ENCODE data around the gene PITX1.

PITX1 gene

GRCh38 chr5:135051872-135052271, 17.8 kb upstream of the PITX1 start:
- Histone ChIP-seq H3K4me2 (ENCODE audit: low read length) (no peak overlapping the region; the same call in 1 of the 2 replicates), H3K79me2 (ENCODE audit: insufficient read depth, low read length) (no peaks in the 10 kb centered on the region), H3K27ac (ENCODE audit: low read depth, low read length, poor library complexity, severe bottlenecking) (peak overlapping the region; percentile 97), H3K36me3 (ENCODE audit: insufficient read depth, low read length) (no peaks in the 10 kb centered on the region), H3K9ac (ENCODE audit: low read length) (no peak overlapping the region; the same call in 1 of the 2 replicates), H3K27me3 (ENCODE audit: insufficient read depth, low read length) (no peaks in the 10 kb centered on the region), H3K9me3 (ENCODE audit: low read length) (no peaks in the 10 kb centered on the region), H3K4me1 (ENCODE audit: insufficient read depth, low read length, severe bottlenecking) (peaks cover 71% of the 10 kb centered on the region), H3K4me3 (ENCODE audit: low read depth, low read length, poor library complexity, severe bottlenecking) (no peak overlapping the region), H4K20me1 (ENCODE audit: insufficient read depth, low read length) (no peaks in the 10 kb centered on the region), H3K9me2 (ENCODE audit: low read depth, low read length) (no peaks in the 10 kb centered on the region), H2AFZ (ENCODE audit: low read length) (no peak overlapping the region), H3F3A (ENCODE audit: insufficient read depth, low read length) (no peaks in the 10 kb centered on the region)
- TF ChIP-seq CTCF (IDR thresholded peaks at IDR 0.05; ENCODE audit: low read length) (no peak), EZH2 (IDR thresholded peaks at IDR 0.05; ENCODE audit: borderline replicate concordance, low read length) (no peak)

GRCh38 chr5:135051399-135051798, 17.4 kb upstream of the PITX1 start:
- Histone ChIP-seq H3K4me3 (ENCODE audit: low read depth, low read length, poor library complexity, severe bottlenecking) (no peak overlapping the region), H3K9me2 (ENCODE audit: low read depth, low read length) (no peaks in the 10 kb centered on the region), H3K9me3 (ENCODE audit: low read length) (no peaks in the 10 kb centered on the region), H3K27me3 (ENCODE audit: insufficient read depth, low read length) (no peaks in the 10 kb centered on the region), H4K20me1 (ENCODE audit: insufficient read depth, low read length) (no peaks in the 10 kb centered on the region), H3K9ac (ENCODE audit: low read length) (no peak overlapping the region; the same call in 1 of the 2 replicates), H3K79me2 (ENCODE audit: insufficient read depth, low read length) (no peaks in the 10 kb centered on the region), H3K4me1 (ENCODE audit: insufficient read depth, low read length, severe bottlenecking) (peaks cover 75% of the 10 kb centered on the region), H2AFZ (ENCODE audit: low read length) (no peak overlapping the region), H3K4me2 (ENCODE audit: low read length) (no peak overlapping the region), H3F3A (ENCODE audit: insufficient read depth, low read length) (no peaks in the 10 kb centered on the region), H3K36me3 (ENCODE audit: insufficient read depth, low read length) (no peaks in the 10 kb centered on the region), H3K27ac (ENCODE audit: low read depth, low read length, poor library complexity, severe bottlenecking) (peak overlapping the region; percentile 97)
- TF ChIP-seq EZH2 (IDR thresholded peaks at IDR 0.05; ENCODE audit: borderline replicate concordance, low read length), result no peak
- TF ChIP-seq CTCF (IDR thresholded peaks at IDR 0.05; ENCODE audit: low read length), result no peak

GRCh38 chr5:135050244-135050767, 16.3 kb upstream of the PITX1 start:
- H3K9me3 ChIP-seq (ENCODE audit: low read length), result no peaks in the 10 kb centered on the region
- no peak for TF ChIP-seq CTCF (IDR thresholded peaks at IDR 0.05; ENCODE audit: low read length)
- H3K9ac ChIP-seq (ENCODE audit: low read length), result no peak overlapping the region
- H4K20me1 ChIP-seq (ENCODE audit: insufficient read depth, low read length), result no peaks in the 10 kb centered on the region
- H3F3A ChIP-seq (ENCODE audit: insufficient read depth, low read length), result no peaks in the 10 kb centered on the region
- peaks cover 77% of the 10 kb centered on the region for H3K4me1 ChIP-seq (ENCODE audit: insufficient read depth, low read length, severe bottlenecking)
- H2AFZ ChIP-seq (ENCODE audit: low read length), result no peak overlapping the region
- no peaks in the 10 kb centered on the region for H3K27me3 ChIP-seq (ENCODE audit: insufficient read depth, low read length)
- H3K4me2 ChIP-seq (ENCODE audit: low read length), result no peak overlapping the region
- H3K79me2 ChIP-seq (ENCODE audit: insufficient read depth, low read length), result no peaks in the 10 kb centered on the region
- H3K36me3 ChIP-seq (ENCODE audit: insufficient read depth, low read length), result no peaks in the 10 kb centered on the region
- no peaks in the 10 kb centered on the region for H3K9me2 ChIP-seq (ENCODE audit: low read depth, low read length)
- H3K27ac ChIP-seq (ENCODE audit: low read depth, low read length, poor library complexity, severe bottlenecking), result no peak overlapping the region
- no peak overlapping the region for H3K4me3 ChIP-seq (ENCODE audit: low read depth, low read length, poor library complexity, severe bottlenecking)
